ENCODE data around the gene FADS2.

DNA sequence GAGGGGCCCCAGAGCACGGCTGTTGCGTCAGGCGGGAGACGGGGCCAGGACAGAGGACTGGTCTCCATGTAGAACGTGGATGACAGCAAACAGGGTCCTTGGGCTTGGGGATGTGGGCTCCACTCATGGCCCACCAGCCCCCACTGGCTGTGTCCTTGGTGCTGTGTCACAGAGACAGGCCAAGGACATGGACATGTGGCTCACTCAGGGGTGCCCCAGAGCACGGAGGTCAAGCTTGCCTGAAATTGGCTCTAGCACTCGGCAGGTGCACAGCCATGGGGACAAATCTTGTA, 14.4 kb downstream of the FADS2 start:
- TF ChIP-seq, protein P1, sequence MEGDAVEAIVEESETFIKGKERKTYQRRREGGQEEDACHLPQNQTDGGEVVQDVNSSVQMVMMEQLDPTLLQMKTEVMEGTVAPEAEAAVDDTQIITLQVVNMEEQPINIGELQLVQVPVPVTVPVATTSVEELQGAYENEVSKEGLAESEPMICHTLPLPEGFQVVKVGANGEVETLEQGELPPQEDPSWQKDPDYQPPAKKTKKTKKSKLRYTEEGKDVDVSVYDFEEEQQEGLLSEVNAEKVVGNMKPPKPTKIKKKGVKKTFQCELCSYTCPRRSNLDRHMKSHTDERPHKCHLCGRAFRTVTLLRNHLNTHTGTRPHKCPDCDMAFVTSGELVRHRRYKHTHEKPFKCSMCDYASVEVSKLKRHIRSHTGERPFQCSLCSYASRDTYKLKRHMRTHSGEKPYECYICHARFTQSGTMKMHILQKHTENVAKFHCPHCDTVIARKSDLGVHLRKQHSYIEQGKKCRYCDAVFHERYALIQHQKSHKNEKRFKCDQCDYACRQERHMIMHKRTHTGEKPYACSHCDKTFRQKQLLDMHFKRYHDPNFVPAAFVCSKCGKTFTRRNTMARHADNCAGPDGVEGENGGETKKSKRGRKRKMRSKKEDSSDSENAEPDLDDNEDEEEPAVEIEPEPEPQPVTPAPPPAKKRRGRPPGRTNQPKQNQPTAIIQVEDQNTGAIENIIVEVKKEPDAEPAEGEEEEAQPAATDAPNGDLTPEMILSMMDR (optimal IDR thresholded peaks at IDR 0.05 in 1 of 3, IDR thresholded peaks at IDR 0.05 in 1 of 3, conservative IDR thresholded peaks at IDR 0.05 in 1 of 3; ENCODE audit: extremely low read depth in 1 of 3, insufficient read depth in 2 of 3, low read length in 3 of 3): no peak
- TF ChIP-seq EZH2 (IDR thresholded peaks at IDR 0.05; ENCODE audit: low read length): no peak
